GM12878 (cell line): ENCODE results near the gene CFAP53. TPM values are rescaled to one million over a fixed set of nuclear protein-coding genes. Genes with fewer than 3 reads are reported as not detected.

Experiments used
- CHD2 ChIP-seq: IDR thresholded peaks from 2 replicates; pipeline ENCODE4 v1.6.1; 2011; ENCODE audit warnings: low read depth, low read length, improper control_type of control experiment, borderline replicate concordance
- CREM ChIP-seq: IDR thresholded peaks from 2 replicates; pipeline ENCODE4 v1.6.1; 2014; ENCODE audit warnings: antibody characterized with exemption, low read depth
- ESRRA ChIP-seq: IDR thresholded peaks from 2 replicates; pipeline ENCODE4 v1.6.1; 2012; ENCODE audit warnings: mild to moderate bottlenecking, low read length, improper control_type of control experiment
- ETV6 ChIP-seq, 2 experiments: fragments of 450-650 bp in 1 of 2; IDR thresholded peaks in 1 of 2; conservative IDR thresholded peaks in 1 of 2; 2 replicates each; pipeline ENCODE4 v1.6.1; 2014; ENCODE audit warnings: antibody characterized with exemption in 1 of 2, borderline replicate concordance in 1 of 2, low read depth in 1 of 2, mild to moderate bottlenecking in 1 of 2, moderate library complexity in 1 of 2
- GATAD2B ChIP-seq: fragments of 450-650 bp; conservative IDR thresholded peaks from 2 replicates; pipeline ENCODE4 v1.6.1; 2017; ENCODE audit warnings: low read depth, mild to moderate bottlenecking, moderate library complexity
- IKZF1 ChIP-seq: fragments of 450-650 bp; conservative IDR thresholded peaks from 2 replicates; pipeline ENCODE4 v1.6.1; 2017; ENCODE audit warnings: antibody characterized with exemption, mild to moderate bottlenecking
- MEF2B ChIP-seq: fragments of 450-650 bp; IDR thresholded peaks from 2 replicates; pipeline ENCODE4 v1.6.1; 2018; ENCODE audit warnings: mild to moderate bottlenecking, moderate library complexity; ENCODE audit not compliant: partially characterized antibody, poor library complexity, severe bottlenecking
- NFIC ChIP-seq: IDR thresholded peaks from 2 replicates; pipeline ENCODE4 v1.6.1; 2012; ENCODE audit warnings: low read depth, mild to moderate bottlenecking, inconsistent platforms, low read length, moderate library complexity
- NR2C2 ChIP-seq: IDR thresholded peaks from 2 replicates; pipeline ENCODE4 v1.6.1; 2011; ENCODE audit warnings: borderline replicate concordance, low read depth; ENCODE audit not compliant: control insufficient read depth, insufficient read length
- NRF1 ChIP-seq: conservative IDR thresholded peaks from 2 replicates; pipeline ENCODE4 v1.6.1; 2011; ENCODE audit warnings: mild to moderate bottlenecking, low read depth, low read length, improper control_type of control experiment
- PAX5 ChIP-seq: IDR thresholded peaks from 2 replicates; pipeline ENCODE4 v1.6.1; 2011; ENCODE audit warnings: low read depth, low read length, borderline replicate concordance
- POLR2AphosphoS2 ChIP-seq: IDR thresholded peaks from 2 replicates; pipeline ENCODE4 v1.6.1; 2011; ENCODE audit warnings: low read depth, mild to moderate bottlenecking, low read length, improper control_type of control experiment, moderate library complexity
- SIN3A ChIP-seq: IDR thresholded peaks from 2 replicates; pipeline ENCODE4 v1.6.1; 2012; ENCODE audit warnings: low read depth, low read length, improper control_type of control experiment
- ZBED1 ChIP-seq: IDR thresholded peaks from 2 replicates; pipeline ENCODE4 v1.6.1; 2016; ENCODE audit warnings: borderline replicate concordance
- ZZZ3 ChIP-seq: IDR thresholded peaks from 2 replicates; pipeline ENCODE4 v1.6.1; 2011; ENCODE audit warnings: low read depth; ENCODE audit not compliant: control insufficient read depth, insufficient read length
- polyA plus RNA-seq, 11 experiments: library from polyadenylated mRNA; depleted of rRNA in 4 of 11; unstranded in 6 of 11; stranded (reverse) in 5 of 11; fragments of >200 nt; fragmentation: Nextera tagmentation in 4 of 11; fragmentation: Illumina TruSeq in 1 of 11; extraction: Ambion mirVana in 4 of 11; extraction: Trizol in 1 of 11; gene quantifications; 1 replicate in 1 of 11; 2 replicates in 10 of 11; pipeline versions ENCODE4 v1.2.1 to v1.2.3, GENCODE V29; 2011 to 2016; ENCODE audit warnings: inconsistent platforms in 2 of 11, missing spikeins in 2 of 11, low read depth in 1 of 11
- total RNA-seq, 4 experiments: library from RNA; depleted of rRNA in 3 of 4; stranded (reverse); fragments of >200 nt in 3 of 4; fragmentation: Illumina TruSeq in 1 of 4; extraction: Trizol in 1 of 4; gene quantifications; 2 replicates each; pipeline versions ENCODE4 v1.2.1 to v1.2.3, GENCODE V29; 2013 to 2021
- TF ChIP-seq, protein P1 (sequence below): fragments of 450-650 bp; IDR thresholded peaks from 2 replicates; pipeline ENCODE4 v1.6.1; 2017; ENCODE audit warnings: mild to moderate bottlenecking, moderate library complexity
- TF ChIP-seq, protein P2 (sequence below): fragments of 450-650 bp; IDR thresholded peaks from 2 replicates; pipeline ENCODE4 v1.6.1; 2018; ENCODE audit warnings: borderline replicate concordance, mild to moderate bottlenecking; ENCODE audit not compliant: partially characterized antibody
- TF ChIP-seq, protein P3 (sequence below): fragments of 450-650 bp; conservative IDR thresholded peaks from 2 replicates; pipeline ENCODE4 v1.6.1; 2017; ENCODE audit warnings: mild to moderate bottlenecking, moderate library complexity

The CFAP53 gene
- total and polyA plus RNA-seq, 10 of the 15 experiments (the other 5 are each of a cell fraction or from before 2014, with no cell fraction given) = 0.05 to 0.31 (median 0.12) TPM; not detected in 1

DNA sequence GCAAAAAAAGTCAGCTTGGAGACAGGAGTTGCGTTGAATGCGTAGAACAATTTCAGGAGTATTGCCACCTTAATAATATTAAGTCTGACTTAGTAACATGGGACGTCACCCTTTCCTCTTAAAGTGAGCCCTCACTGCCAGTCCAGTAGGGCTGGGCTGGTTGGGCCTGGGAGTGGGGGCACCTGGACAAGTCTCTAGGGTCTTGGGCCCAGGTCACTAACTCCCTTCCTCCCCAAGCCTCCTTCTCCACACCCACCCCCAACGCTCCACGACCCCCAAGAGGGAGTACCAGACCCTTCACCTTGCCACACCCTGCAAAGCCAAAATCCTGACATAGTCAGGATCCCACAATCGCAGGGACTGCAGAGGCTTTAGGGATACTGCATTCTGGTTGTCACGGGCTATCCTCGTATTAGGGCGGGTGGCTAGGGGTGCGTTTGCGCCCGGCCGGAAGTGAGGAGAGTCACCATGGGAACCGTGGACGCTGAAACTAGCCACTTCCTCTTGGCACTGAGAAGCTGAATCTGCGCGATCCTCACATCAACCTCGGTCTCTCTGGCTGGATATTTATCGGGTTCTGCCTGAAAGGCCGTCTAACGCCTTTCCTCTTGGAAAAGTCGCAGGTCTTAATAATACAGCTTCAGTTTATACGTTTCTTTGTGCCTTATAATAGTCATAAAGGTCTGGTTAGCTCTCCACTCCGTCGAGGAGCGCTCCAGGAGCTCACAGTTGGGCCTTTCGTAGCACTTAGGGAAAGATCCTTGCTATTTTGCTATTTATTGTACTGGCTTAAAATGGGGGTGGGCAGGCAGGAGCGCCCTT is 31.5 kb upstream of the CFAP53 start (continued):
- TF ChIP-seq, protein P1, sequence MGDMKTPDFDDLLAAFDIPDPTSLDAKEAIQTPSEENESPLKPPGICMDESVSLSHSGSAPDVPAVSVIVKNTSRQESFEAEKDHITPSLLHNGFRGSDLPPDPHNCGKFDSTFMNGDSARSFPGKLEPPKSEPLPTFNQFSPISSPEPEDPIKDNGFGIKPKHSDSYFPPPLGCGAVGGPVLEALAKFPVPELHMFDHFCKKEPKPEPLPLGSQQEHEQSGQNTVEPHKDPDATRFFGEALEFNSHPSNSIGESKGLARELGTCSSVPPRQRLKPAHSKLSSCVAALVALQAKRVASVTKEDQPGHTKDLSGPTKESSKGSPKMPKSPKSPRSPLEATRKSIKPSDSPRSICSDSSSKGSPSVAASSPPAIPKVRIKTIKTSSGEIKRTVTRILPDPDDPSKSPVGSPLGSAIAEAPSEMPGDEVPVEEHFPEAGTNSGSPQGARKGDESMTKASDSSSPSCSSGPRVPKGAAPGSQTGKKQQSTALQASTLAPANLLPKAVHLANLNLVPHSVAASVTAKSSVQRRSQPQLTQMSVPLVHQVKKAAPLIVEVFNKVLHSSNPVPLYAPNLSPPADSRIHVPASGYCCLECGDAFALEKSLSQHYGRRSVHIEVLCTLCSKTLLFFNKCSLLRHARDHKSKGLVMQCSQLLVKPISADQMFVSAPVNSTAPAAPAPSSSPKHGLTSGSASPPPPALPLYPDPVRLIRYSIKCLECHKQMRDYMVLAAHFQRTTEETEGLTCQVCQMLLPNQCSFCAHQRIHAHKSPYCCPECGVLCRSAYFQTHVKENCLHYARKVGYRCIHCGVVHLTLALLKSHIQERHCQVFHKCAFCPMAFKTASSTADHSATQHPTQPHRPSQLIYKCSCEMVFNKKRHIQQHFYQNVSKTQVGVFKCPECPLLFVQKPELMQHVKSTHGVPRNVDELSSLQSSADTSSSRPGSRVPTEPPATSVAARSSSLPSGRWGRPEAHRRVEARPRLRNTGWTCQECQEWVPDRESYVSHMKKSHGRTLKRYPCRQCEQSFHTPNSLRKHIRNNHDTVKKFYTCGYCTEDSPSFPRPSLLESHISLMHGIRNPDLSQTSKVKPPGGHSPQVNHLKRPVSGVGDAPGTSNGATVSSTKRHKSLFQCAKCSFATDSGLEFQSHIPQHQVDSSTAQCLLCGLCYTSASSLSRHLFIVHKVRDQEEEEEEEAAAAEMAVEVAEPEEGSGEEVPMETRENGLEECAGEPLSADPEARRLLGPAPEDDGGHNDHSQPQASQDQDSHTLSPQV = no peak
- TF ChIP-seq ZZZ3 (no peak), GATAD2B (0 out of 2 replicates have a peak, but pooled peaks have one; percentile 22), MEF2B (peak; percentile 4), CREM (0 out of 2 replicates have a peak, but pooled peaks have one; percentile 32), ETV6 (conservative IDR thresholded peaks at IDR 0.05 in 1 of 2, IDR thresholded peaks at IDR 0.05 in 1 of 2; ENCODE audit: borderline replicate concordance in 1 of 2, low read depth in 1 of 2) (peak in 1 of 2 experiments; percentile 61; a peak in 1 of 4 replicates), PAX5 (0 out of 2 replicates have a peak, but pooled peaks have one; percentile 6), ZBED1 (no peak), NFIC (no peak), ESRRA (no peak), POLR2AphosphoS2 (no peak), SIN3A (peak; percentile 92), IKZF1 (peak; percentile 41; the same call in 1 of the 2 replicates), NR2C2 (no peak), NRF1 (no peak), CHD2 (0 out of 2 replicates have a peak, but pooled peaks have one; percentile 27)
- TF ChIP-seq, protein P2, sequence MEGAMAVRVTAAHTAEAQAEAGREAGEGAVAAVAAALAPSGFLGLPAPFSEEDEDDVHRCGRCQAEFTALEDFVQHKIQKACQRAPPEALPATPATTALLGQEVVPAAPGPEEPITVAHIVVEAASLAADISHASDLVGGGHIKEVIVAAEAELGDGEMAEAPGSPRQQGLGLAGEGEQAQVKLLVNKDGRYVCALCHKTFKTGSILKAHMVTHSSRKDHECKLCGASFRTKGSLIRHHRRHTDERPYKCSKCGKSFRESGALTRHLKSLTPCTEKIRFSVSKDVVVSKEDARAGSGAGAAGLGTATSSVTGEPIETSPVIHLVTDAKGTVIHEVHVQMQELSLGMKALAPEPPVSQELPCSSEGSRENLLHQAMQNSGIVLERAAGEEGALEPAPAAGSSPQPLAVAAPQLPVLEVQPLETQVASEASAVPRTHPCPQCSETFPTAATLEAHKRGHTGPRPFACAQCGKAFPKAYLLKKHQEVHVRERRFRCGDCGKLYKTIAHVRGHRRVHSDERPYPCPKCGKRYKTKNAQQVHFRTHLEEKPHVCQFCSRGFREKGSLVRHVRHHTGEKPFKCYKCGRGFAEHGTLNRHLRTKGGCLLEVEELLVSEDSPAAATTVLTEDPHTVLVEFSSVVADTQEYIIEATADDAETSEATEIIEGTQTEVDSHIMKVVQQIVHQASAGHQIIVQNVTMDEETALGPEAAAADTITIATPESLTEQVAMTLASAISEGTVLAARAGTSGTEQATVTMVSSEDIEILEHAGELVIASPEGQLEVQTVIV = peak; percentile 27
- TF ChIP-seq, protein P3, sequence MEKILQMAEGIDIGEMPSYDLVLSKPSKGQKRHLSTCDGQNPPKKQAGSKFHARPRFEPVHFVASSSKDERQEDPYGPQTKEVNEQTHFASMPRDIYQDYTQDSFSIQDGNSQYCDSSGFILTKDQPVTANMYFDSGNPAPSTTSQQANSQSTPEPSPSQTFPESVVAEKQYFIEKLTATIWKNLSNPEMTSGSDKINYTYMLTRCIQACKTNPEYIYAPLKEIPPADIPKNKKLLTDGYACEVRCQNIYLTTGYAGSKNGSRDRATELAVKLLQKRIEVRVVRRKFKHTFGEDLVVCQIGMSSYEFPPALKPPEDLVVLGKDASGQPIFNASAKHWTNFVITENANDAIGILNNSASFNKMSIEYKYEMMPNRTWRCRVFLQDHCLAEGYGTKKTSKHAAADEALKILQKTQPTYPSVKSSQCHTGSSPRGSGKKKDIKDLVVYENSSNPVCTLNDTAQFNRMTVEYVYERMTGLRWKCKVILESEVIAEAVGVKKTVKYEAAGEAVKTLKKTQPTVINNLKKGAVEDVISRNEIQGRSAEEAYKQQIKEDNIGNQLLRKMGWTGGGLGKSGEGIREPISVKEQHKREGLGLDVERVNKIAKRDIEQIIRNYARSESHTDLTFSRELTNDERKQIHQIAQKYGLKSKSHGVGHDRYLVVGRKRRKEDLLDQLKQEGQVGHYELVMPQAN = peak; percentile 72; the same call in 1 of the 2 replicates
- TF ChIP-seq, all 136 proteins: peak for 25
